HG03558 (cell line): ENCODE results near the gene CYBC1.

ENCODE experiments used
- ATAC-seq: cut with Tn5 transposase; IDR thresholded peaks from one replicate; pipeline ENCODE4 v1.9.1; 2021; ENCODE audit warnings: moderate number of reproducible peaks; ENCODE audit not compliant: unreplicated experiment; ENCODE audit errors: extremely low read depth

The CYBC1 gene

DNA sequence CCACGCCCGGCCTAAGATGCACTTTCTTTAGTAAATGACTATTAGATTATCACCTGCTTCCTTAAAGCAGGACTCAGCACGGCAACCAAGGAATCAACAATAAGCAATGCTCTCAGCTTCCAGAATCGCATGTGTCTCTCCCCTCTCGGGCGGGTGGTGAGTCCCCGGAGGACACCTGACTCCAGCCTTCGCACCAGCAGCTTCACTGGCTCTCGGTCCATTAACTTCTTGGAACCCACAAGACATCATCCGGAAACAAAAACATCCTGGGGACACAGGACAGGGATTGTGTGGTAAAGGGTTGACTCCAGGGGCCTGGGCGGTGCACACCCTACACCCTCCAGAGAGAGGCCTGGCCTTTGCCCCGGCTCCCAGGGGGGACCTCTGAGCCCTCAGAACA is 56.3 kb downstream of the CYBC1 start:
- no peak for ATAC-seq

DNA sequence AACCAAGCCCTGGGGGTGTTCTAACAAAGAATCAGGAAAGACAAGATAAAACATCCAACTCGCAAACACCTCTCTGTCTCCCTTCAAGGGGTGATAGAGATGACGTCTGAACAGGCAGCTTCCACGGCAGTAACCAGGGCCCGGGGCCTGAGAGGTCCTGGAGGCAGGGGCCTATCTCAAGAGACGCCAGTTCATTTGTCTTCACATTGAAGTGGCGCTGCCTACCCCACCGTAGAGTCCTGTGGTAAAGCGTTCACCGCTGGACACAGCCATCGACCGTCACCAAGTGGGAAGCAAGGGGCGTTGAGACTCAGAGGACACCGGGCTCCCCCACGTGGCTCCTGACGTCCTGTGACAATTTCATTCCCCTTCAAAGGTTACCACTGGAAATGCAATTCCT is 57.6 kb downstream of the CYBC1 start:
- no peak for ATAC-seq
